ENCODE results near the gene STON2. TPM values are rescaled to one million over a fixed set of nuclear protein-coding genes. Genes with fewer than 3 reads are reported as not detected.

Gene STON2
- polyA plus RNA-seq, 3 donors = 45.5 to 49.7 (median 46.4) TPM

DNA sequence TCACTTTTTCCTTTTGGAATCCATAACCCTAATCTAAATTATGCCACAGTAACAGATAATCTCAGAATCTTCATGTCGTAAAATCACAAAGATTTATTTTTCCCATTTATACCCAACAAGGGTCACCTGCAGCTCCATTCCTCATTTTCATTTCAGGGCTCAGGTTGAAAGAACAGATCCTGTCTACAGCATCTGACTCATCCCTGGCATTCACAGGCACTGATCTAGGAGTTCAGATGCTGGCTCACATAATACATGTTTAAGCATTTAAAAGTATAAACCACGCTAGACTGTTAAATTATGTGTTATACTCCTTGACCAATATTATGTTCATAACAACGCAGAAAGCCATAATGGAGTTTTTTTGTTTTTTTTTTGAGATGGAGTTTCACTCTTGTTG lies 58.3 kb downstream of the STON2 start:
- no peak for DNase-seq (ENCODE audit: low read depth in 3 of 3, low spot score in 2 of 3)

DNA sequence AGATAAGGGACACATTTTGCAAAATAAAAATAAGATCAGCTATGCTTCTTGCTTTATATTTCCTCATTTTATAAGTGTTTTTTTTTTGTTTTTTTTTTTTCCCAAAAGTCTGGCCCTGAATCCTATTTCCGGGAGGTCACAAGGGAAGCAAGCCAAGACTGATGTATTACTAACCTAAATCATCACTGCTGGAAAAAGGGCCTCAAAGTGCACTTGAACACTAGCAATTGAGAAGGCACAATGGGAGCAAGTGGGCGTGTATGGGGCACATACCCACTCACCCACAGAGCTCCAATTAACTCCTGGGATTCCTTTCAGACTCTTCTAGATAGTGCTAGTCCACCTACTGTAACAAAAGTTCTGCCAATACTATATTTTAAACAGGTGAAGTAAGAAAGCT lies 58.8 kb downstream of the STON2 start:
- no peak for DNase-seq (ENCODE audit: low read depth in 3 of 3, low spot score in 2 of 3)

DNA sequence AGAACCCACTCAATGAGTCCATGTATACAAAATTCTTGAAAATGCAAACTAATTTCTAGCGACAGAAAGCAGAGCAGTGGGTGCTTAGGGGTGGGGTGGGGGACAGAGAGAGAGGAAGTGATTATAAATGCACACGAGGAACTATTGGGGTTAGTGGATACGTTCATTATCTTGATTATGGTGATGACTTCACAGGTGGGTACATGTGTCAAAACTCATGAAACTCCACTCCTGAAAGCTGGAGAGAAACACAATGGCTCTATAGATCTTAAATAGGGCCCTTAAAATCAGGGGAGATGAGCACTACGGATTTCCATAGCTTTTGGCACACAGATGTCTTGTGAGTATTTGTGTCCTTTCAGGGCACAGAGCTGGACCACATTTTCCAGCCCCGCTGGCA lies 59.9 kb downstream of the STON2 start:
- DNase-seq (ENCODE audit: low read depth in 3 of 3, low spot score in 2 of 3) = no peak

DNA sequence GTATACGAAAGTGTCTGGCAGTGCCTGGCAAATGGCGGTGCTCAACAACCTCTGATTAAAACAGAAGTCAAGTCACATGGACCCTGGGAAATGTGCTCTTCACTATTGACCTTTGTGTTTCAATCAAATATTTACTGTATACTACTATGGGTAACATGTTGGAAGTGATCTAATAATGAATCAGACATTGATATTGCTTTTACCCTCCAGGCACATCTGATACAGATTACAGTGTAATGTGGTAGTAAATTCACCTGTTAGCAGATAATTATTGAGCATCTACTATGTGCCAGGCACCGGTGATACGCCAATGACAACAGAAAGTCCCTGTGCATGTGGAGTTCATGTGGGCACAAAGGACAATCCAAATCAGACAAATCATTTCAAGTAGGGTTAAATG lies 63.1 kb downstream of the STON2 start:
- DNase-seq (ENCODE audit: low read depth in 3 of 3, low spot score in 2 of 3) = no peak

DNA sequence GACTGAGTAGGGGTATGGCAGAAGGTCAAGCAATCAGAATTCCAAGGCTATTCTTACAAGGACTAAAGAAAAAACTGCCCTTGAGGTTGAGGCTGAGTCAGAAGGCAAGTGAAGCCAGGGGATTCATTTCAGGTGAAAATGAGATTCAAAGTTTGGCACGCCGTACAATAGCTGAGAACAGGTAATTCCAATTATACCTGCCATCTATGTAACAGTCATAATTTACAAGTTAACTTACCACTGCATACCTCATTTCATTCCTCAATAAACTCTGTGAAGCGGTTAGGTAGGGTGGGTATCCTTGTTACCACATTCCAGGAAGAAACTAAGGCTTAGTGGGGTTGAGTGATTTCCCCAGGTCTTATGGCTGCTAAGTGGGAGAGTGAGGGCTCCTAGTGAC lies 64.1 kb downstream of the STON2 start:
- no peak for DNase-seq (ENCODE audit: low read depth in 3 of 3, low spot score in 2 of 3)

DNA sequence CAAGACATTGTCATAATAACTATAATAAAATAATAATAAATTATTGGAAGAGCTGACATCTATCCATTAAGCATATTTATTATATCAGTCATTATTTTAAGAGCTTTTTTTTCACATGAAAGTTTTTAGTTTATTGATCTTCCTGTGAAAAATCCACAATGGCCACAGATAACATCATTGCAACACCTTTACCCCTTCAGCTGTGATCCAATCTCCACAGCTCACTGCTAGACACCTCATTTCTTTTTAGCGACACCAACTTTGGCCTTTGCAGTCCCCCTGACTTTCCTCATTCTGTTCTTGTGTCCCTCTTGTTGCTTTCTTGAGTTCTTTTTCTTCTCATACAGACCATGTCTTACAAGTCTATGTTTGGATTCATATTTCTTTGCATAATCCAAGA lies 67.4 kb downstream of the STON2 start:
- no peak for DNase-seq (ENCODE audit: low read depth in 3 of 3, low spot score in 2 of 3)

DNA sequence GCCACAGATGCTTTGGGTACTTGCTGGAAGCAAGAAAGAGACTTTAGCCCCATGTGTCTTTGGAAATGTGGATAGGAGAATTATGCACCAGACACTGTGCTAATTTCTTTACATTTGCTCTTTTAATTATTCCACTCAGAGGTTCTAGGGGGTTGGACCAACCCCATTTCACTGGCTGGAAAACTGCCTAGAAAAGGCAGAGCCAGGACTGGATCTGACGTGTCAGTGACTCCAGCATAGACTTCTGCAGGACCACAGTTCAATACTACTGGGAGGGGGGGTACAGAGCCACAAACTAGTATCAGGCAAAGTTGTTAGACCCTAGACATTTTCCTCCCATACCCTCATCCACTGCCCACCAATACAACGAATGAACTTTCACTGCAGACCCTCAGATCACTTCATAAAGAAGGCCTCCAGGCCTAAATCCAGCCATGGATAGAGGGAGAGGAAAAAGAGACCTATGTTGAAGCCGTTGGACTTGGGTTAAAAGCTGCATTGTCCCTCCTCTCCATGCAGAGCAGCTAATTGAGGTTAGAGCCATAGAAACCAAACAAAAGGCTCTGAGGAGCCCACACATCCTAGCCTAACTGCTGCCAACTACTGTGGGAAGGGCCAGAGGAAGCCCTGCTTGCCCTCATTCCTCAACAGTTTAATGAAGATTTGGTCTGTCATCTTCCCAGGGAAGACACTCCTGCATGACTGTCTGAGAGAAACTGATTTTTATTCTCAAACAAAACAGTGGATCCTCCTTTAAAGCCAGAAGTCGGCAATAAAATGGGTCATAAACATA lies 68.7 kb downstream of the STON2 start:
- no peak for DNase-seq (ENCODE audit: low read depth in 3 of 3, low spot score in 2 of 3)

DNA sequence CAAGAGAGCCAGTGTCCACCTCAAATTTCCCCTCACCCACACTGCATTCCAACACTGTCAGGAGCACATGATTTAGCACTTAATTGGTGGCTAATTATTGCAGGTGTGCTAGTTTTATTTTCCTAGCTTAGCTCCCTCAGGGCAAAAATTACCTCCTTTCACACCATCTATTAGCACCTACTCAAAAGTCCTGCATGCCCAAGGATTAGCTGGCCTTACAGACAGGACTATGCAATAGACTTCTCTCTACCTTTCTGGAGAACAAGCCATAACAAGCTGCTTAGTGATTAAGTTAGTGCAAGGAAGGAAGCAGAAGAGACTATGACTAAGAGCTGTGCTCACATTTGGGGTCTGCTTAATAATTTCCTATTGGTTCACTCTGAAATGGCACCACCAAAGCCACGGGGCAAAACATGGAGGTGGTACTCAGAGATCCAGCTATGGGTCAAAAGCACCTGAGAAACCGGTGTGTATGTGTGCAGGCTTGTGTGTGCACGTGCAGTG lies 69.5 kb downstream of the STON2 start:
- no peak for DNase-seq (ENCODE audit: low read depth in 3 of 3, low spot score in 2 of 3)

DNA sequence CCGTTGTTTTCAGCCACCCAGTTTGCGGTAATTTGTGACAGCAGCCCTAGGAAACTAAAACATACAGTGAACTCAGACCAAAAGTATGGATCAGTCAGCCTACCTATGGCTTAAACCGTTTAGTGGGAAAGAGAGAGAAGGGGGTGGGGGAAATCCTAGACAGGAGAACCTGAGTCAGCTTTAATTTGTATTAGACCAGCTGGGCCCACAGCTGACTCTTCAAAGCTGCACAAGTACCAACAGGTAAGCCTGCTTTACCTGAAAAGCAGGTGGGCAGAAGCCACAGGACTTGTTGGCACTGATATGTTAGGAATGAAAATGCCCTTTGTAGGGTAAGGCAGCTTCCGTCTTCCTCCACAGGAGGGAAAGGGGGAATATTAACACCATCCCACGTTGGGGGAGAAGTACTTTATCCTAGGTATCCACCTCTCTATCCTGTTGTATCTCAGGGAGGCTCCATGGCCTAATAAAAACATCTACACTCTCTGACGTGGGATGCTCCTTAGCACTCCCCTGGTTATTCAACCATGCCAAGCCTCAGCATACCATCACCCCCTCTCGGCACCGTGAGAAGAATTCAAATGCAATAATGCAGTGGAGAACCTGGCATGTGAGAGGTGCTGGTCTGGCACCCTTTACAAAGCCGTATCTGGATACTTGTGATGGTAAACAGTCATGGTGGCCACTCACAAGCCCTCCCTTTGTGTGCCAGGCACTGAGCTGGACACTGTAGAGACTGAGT lies 70.3 kb downstream of the STON2 start:
- no peak for DNase-seq (ENCODE audit: low read depth in 3 of 3, low spot score in 2 of 3)

DNA sequence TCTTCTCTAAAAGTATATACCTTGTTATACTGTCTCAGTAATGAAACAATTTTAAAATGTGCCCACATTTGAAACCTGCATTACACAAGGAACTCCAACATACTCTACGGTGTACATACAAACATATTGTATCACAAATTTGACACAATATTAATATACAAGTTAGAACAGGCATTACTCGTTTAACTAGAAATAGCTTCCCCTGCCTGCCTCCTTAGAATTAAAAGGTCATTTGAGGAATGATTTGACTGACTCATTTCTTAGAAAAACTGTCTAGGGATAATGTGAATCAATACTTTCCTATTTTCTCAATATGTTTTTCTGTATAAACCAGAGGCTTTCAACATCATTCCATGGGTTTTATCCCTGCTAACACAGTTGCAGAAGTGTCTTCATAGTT lies 73.7 kb downstream of the STON2 start:
- DNase-seq (ENCODE audit: low read depth in 3 of 3, low spot score in 2 of 3) = no peak

DNA sequence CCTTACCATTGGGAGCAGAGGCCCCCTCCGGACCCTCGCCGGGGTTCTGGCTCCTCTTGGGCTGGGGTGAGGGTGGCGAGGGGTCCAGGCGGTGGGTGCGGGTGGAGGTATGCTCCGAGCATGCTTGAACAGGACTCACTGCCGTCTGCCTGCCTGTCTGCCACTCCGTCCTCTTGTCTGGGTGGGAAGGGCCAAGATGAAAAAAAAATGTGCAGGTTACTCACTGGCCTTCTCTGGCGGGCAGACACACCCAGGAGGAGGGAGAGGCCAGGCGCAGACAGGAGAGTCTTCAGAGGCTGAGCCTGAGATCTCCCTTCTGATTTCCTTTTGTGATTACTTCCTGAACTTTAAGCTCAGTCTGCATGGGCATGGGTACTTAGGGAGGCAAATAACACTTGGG lies 76.1 kb downstream of the STON2 start:
- DNase-seq (ENCODE audit: low read depth in 3 of 3, low spot score in 2 of 3) = no peak

DNA sequence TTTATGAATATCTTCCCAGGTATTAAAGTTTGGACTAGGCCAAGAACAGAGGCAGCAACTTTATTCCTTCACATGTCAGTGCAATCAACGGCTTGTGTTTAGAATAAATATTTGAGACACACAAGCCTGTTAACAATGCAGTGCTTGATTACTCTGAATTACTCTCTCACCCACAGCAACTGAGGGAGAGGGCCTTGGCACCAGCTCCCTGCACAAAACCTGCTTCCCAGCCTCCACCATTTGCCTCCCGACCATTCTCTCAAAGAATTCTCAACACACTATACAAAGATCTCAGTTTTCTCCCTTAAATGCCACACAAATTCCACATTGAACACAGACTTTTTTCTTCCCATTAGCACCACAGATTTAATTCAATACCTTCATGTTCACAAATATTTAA lies 77.0 kb downstream of the STON2 start:
- no peak for DNase-seq (ENCODE audit: low read depth in 3 of 3, low spot score in 2 of 3)

DNA sequence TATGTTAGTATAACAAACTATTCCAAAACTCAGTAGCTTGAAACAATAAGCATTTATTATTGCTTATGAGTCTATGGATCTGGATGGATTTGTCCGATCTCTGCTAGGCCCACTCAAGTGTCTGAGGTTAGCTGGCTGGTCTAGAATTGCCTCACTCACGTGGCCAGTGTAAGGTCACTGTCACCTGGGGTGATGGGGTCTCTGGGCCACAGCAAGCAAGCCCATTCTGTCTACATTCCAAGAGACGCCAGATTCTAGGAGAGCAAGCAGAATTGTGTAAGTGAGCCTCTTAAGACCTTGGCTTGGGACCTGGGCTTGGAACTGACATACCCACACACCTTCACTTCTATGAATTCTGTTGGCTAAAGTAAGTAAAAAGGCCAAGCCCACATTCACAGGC lies 80.2 kb downstream of the STON2 start:
- no peak for DNase-seq (ENCODE audit: low read depth in 3 of 3, low spot score in 2 of 3)

DNA sequence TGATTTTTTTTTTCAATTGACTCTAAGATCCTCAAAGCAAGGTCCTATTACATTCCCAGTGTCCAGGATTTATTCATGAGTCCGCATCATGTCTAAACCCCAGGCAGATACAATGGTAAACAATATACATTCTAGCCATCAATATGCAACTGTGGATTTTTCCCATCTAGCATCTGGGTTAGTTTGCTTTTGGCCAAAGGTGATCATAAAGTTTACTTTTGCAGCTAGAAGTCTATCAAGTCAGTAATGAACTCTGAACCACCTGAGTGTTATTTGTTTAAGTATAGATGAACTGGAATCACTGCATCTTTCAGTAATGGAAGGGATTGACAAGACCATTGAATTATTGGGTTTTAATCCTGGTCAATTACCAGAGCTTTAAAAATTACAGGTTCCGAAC lies 80.8 kb downstream of the STON2 start:
- DNase-seq (ENCODE audit: low read depth in 3 of 3, low spot score in 2 of 3) = no peak

DNA sequence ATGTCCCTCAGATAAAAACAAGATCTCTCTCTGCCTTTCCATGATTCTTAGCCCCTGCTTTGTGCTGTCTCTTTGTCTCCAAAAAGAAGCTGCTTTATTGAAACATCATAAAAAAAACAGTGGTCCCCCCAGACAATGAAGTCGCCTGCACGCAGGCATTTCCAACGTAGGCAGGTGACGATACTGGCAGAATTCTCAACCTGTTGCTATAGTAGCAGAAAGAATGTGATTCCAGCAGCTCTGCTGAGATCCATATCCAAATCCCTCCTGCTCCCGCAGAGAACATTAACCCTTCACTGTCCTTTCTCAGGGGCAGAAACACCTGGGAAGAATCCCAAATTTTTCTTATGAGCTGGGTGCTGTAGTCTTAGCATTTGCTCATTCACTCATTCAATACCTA lies 84.8 kb downstream of the STON2 start:
- DNase-seq (ENCODE audit: low read depth in 3 of 3, low spot score in 2 of 3) = no peak

DNA sequence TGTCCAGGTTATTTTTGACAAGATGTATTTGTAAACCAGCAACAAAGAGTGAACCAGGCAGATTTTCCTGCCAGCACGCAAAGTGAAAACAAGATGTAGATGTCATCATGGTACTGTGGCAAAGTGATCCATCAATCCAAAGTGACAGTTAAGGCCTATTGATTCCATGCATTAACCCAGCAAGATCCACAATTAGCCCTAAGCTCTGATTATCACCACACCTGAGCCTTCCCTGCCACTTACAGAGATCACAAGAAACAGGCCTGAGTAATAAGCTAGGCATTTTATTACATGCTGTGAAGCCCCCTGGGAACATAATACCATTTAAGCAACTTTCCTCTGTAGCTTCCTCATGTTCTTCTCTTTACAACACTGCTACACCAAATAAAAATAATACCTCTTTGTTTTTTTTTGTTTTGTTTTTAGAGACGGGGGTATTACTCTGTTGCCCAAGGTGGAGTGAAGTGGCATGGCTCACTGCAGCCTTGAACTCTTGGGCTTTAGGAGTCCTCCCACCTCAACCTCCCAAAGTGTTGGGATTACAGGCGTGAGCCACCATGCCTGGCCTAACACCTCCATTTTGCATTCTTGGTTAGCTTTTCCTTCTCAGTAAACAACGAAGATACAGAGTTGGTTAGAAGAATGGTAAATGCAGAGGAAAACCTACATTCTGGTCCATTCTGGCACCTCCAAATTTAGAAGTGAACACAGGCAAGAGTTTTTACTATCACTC lies 85.5 kb downstream of the STON2 start:
- DNase-seq (ENCODE audit: low read depth in 3 of 3, low spot score in 2 of 3) = no peak

DNA sequence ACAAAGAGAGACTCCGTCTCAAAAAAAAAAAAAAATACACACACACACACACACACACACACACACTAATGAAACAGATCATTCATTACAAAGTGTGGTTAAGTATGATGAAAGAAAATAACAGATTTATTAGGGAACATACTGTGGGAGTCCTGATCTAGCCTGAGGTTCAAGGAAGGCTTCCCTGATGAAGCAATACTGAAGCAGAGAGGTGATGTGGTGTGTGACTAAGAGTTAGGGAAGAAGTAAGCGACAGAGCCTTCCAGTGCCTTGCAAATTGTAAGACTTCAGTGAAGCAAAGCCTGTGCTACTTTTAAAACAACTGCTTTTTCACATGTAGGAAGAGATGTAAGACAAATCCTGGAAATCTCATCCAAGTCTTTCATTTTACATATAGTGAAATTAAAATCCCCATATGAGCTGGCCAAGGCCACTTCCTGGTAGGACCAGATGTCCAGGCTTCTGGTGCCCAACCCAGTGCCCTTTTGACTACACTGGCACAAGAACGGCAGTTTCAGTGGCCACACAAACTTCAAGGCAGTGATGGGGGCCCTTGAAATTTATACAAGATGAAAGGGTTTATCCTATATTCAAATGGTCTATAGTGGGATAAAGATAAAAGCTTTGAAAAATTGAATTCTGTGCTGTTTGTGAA lies 86.2 kb downstream of the STON2 start:
- DNase-seq (ENCODE audit: low read depth in 3 of 3, low spot score in 2 of 3) = no peak

DNA sequence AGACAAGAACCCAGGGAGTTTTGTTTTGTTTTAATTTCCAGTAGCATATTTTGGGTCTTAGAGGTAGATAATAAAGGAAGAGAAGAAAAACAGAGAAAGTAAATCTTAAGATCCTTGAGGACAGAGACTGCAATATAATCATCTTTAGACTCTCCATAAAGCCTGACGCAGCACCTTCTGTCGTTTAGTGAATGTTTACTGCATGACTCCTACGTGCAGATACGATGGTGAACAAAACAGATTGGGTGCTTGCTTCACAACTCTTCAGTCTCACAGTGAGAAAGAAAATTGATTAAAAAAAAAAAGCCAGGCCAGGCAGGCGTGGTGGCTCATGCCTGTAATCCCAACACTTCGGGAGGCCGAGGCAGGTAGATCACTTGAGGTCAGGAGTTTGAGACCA lies 86.9 kb downstream of the STON2 start:
- no peak for DNase-seq (ENCODE audit: low read depth in 3 of 3, low spot score in 2 of 3)

DNA sequence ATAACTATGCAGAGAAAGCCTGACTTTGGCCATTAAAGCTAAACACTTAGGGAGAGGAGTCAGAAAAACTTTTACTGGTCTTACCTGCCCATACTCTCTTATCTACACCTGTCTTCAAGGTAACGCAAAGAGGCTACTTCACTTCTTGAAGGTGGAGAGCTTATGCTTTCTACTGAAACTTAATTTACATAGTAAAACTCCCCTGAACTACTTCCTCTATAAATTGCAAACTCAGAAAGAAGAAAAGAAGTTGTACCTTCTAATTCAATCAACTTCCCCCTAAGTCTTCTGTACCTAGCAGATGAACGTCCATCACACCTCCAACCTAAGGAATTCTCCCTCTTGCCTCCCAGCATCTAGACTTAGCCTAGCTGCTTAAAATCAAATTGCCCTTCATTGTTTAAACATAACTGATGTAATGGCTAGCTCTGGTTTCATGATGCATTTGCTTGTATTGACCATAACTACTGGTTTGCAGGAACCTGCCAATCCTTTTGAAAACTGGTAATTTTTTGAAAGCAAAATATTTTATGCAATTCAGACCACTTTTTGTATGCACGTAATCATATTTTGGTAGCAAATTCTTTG lies 87.7 kb downstream of the STON2 start:
- DNase-seq (ENCODE audit: low read depth in 3 of 3, low spot score in 2 of 3) = no peak

DNA sequence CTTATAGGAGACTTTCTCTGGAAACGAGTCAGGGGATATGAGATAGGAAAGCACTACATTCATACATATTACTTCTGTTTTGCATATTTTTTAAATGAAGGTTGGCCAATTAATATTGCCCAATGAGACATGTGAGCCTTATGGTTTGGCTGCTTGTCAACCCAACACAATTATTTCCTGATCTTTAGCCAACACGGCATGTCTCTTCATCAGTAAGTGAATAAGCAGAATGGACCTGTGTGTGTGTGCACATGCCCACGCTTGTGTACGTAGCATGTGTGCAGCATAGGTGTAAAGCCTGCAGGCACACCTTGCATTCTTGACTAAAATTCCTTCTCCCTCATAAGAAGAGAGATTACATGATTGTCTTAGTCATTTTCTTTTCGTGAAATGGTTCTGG lies 88.3 kb downstream of the STON2 start:
- DNase-seq (ENCODE audit: low read depth in 3 of 3, low spot score in 2 of 3) = no peak

DNA sequence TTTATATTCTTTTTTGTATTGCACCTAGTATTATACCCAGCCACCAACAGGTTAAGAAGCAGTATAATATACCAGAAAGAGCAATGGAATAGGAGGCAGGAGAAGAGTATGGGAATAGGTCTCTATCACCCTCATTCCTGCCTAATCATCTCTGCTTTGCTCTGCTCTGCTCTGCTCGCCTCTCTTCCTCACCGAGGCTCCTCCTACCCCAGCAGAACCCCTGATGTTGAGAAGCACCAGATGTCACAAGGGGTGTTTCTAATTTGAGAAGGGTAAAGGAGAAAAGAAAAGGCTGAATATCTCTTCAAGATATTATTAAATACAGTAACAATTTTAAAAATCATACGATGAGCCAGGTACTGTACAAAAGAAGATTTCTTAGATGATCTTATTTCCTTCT lies 89.0 kb downstream of the STON2 start:
- DNase-seq (ENCODE audit: low read depth in 3 of 3, low spot score in 2 of 3) = no peak

Data from right renal cortex interstitium (tissue), 3 donors.